ENCODE results near the gene PLCB4. TPM values are rescaled to one million over a fixed set of nuclear protein-coding genes. Genes with fewer than 3 reads are reported as not detected.

The PLCB4 gene
- total RNA-seq, 2 donors from 2014 or later = not detected

DNA sequence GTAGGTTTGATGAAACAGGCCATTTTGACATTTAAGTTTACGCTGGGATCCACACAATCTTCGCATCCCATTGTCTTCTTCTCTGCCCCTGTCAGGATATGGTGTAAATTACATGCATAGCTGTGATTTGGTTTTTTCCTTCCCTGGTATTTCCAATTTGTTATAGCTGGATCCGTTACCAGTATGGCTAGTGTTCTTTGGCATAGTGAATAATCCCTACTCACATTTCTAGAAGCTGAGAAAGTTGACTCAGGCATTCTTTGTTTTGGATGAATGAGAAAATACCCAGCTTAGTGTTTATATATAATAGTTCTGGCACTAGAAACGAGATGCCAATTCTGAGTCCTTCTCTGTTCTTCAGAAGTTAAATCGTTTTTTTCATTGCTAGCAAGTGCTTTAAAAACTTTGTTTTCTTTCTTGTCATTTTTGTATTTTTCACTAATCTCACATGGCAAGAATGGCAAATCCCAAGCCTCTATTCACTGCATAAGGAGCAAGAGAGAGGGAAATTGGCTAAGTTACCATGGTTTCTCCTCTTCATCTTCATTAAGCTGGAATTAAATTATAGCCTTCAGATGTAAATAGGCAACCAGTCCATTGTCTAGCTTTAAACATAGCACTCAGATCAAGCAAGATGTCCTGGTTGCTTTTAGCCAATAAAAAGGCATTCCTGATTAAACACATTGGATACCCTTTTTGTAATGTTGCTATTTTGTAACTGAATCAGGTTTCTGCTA is 353.6 kb downstream of the PLCB4 start:
- H3K4me1 Mint-ChIP-seq (ENCODE audit: low read depth) = no peaks in the 10 kb centered on the region
- H3K9me3 Mint-ChIP-seq = peaks cover 0 to 3% of the 10 kb centered on the region in 2 donors
- ATAC-seq (replicated peaks in 1 of 2) = no peak

DNA sequence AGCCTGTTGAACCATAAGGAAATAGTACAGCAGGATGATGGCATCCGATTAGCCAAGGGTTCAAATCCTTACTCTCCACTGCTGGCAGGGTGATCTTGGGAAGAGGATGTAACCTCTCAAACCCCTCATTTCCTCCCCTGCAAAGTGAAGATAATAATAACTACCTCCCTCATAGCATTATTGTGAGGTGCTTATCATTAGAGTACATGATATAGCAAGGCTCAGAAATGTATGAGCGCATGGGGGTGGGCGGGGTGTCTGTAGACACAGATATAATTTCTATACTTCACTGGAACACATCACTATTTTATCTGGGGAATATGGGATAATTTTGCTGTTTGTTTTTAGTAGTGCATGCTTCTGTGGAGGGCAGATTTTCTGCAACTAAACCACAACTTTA is 355.7 kb downstream of the PLCB4 start:
- Mint-ChIP-seq H3K4me1 (ENCODE audit: low read depth) (no peaks in the 10 kb centered on the region), H3K36me3 (ENCODE audit: insufficient read depth in 2 of 2) (no peaks in the 10 kb centered on the region), H3K27me3 (ENCODE audit: low read depth) (no peaks in the 10 kb centered on the region), H3K27ac (no peak overlapping the region), H3K9me3 (no peaks in the 10 kb centered on the region), H3K4me3 (no peak overlapping the region)
- ATAC-seq (replicated peaks in 1 of 2) (no peak), DNase-seq (no peak)

More for the DNA sequence above, 353.6 kb downstream of the PLCB4 start:
- Mint-ChIP-seq H3K4me3 (no peak overlapping the region), H3K27me3 (ENCODE audit: low read depth) (no peaks in the 10 kb centered on the region), H3K36me3 (ENCODE audit: insufficient read depth in 2 of 2) (no peaks in the 10 kb centered on the region), H3K27ac (no peak overlapping the region)
- DNase-seq = no peak

GRCh38 chr20:9427430-9428291 is 358.8 kb downstream of the PLCB4 start:
- DNase-seq = no peak
- Mint-ChIP-seq H3K4me3 (no peak overlapping the region), H3K4me1 (ENCODE audit: low read depth) (no peaks in the 10 kb centered on the region), H3K27ac (no peak overlapping the region), H3K9me3 (no peaks in the 10 kb centered on the region), H3K36me3 (ENCODE audit: insufficient read depth in 2 of 2) (no peaks in the 10 kb centered on the region), H3K27me3 (ENCODE audit: low read depth) (no peaks in the 10 kb centered on the region)
- no peak for ATAC-seq (replicated peaks in 1 of 2)

GRCh38 chr20:9428292-9428607 is 359.4 kb downstream of the PLCB4 start:
- Mint-ChIP-seq H3K9me3 (no peaks in the 10 kb centered on the region), H3K36me3 (ENCODE audit: insufficient read depth in 2 of 2) (no peaks in the 10 kb centered on the region), H3K4me1 (ENCODE audit: low read depth) (no peaks in the 10 kb centered on the region), H3K27me3 (ENCODE audit: low read depth) (no peaks in the 10 kb centered on the region), H3K27ac (no peak overlapping the region), H3K4me3 (no peak overlapping the region)
- DNase-seq = no peak
- no peak for ATAC-seq (replicated peaks in 1 of 2)

GRCh38 chr20:9439806-9440205 is 370.9 kb downstream of the PLCB4 start:
- Mint-ChIP-seq H3K27ac (no peak overlapping the region), H3K9me3 (peaks cover 13% of the 10 kb centered on the region in 2 donors), H3K36me3 (ENCODE audit: insufficient read depth in 2 of 2) (peaks cover 1 to 2% of the 10 kb centered on the region in 2 donors), H3K4me3 (no peak overlapping the region), H3K27me3 (ENCODE audit: low read depth) (no peaks in the 10 kb centered on the region), H3K4me1 (ENCODE audit: low read depth) (no peaks in the 10 kb centered on the region)
- DNase-seq (no peak), ATAC-seq (replicated peaks in 1 of 2) (no peak)

GRCh38 chr20:9440892-9441291 is 372.0 kb downstream of the PLCB4 start:
- ATAC-seq (replicated peaks in 1 of 2) = no peak
- Mint-ChIP-seq H3K9me3 (peaks cover 13% of the 10 kb centered on the region in 2 donors), H3K4me1 (ENCODE audit: low read depth) (no peaks in the 10 kb centered on the region), H3K36me3 (ENCODE audit: insufficient read depth in 2 of 2) (peaks cover 1 to 2% of the 10 kb centered on the region in 2 donors), H3K27ac (no peak overlapping the region), H3K4me3 (no peak overlapping the region), H3K27me3 (ENCODE audit: low read depth) (no peaks in the 10 kb centered on the region)
- DNase-seq = no peak

DNA sequence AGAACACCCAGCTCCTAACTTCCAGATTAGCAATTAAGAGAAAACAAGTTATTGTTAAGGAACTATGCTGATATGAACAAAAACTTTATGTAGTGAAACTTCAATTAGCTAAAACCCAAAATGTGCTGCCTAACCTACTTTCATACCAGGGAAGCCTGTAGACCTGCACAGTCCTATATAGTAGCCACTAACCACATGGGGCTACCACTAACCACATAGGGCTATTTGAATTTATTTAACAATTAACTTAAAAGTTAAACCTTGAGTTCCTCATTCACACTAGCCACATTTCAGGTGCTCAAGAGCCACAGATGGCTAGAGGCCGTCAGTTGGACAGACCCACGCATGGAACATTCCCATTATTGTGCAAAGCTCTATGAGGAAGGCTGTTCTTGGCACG is 373.1 kb downstream of the PLCB4 start:
- H3K9me3 Mint-ChIP-seq = peaks cover 13% of the 10 kb centered on the region in 2 donors

DNA sequence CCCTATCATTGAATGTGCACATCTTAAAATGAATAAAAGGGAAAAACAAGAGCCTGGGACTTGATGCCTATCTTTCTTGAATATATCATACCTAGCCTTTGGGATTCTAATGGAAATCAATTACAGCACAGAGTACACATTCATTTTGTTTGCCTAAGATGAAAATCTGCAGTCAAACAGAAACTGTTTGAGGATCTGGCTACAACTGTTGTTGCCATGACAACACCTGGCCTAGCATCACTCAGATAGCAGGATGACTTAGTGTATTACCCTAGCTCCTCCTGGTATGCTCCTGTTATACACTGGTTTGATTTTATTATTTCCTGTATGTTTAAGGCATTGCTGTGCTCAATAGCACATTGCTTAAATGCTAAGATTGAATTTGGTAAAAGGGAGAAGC is 374.0 kb downstream of the PLCB4 start:
- Mint-ChIP-seq H3K9me3 (peaks cover 10 to 11% of the 10 kb centered on the region in 2 donors), H3K4me1 (ENCODE audit: low read depth) (no peaks in the 10 kb centered on the region), H3K4me3 (no peak overlapping the region), H3K27me3 (ENCODE audit: low read depth) (no peaks in the 10 kb centered on the region), H3K36me3 (ENCODE audit: insufficient read depth in 2 of 2) (peaks cover 0 to 2% of the 10 kb centered on the region in 2 donors), H3K27ac (no peak overlapping the region)
- peak in 1 of 2 donors; percentile 1 for DNase-seq
- ATAC-seq (replicated peaks in 1 of 2) = peak in 1 of 2 donors; percentile 40

More for the DNA sequence above, 373.1 kb downstream of the PLCB4 start:
- Mint-ChIP-seq H3K36me3 (ENCODE audit: insufficient read depth in 2 of 2) (peaks cover 1 to 2% of the 10 kb centered on the region in 2 donors), H3K4me3 (no peak overlapping the region), H3K27me3 (ENCODE audit: low read depth) (no peaks in the 10 kb centered on the region), H3K27ac (no peak overlapping the region), H3K4me1 (ENCODE audit: low read depth) (no peaks in the 10 kb centered on the region)
- DNase-seq (no peak), ATAC-seq (replicated peaks in 1 of 2) (no peak)

DNA sequence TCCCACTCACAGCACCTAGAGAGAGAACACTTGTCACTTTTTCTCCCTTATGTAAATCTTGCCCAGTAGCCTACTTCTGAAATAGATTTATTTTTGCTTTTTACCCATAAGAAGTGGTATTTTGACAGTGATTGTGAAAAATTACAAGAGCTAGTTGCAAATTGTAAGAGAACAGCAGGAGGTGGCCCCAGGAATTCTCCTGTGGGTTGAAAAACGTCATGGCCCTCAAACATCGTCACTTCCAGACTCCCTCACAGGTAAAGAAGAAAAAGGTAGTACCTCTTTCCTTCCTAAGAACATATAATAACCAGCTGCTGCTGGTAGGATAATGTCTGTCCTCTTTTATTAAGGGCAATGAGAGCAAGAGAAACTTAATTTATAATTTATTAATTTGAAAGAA is 376.0 kb downstream of the PLCB4 start:
- no peak overlapping the region for H3K4me3 Mint-ChIP-seq
- H3K27me3 Mint-ChIP-seq (ENCODE audit: low read depth) = no peaks in the 10 kb centered on the region
- H3K4me1 Mint-ChIP-seq (ENCODE audit: low read depth) = no peaks in the 10 kb centered on the region
- H3K36me3 Mint-ChIP-seq (ENCODE audit: insufficient read depth in 2 of 2) = no peaks in the 10 kb centered on the region
- H3K27ac Mint-ChIP-seq = no peak overlapping the region
- H3K9me3 Mint-ChIP-seq = peaks cover 5% of the 10 kb centered on the region in 2 donors
- ATAC-seq (replicated peaks in 1 of 2) (no peak), DNase-seq (no peak)

DNA sequence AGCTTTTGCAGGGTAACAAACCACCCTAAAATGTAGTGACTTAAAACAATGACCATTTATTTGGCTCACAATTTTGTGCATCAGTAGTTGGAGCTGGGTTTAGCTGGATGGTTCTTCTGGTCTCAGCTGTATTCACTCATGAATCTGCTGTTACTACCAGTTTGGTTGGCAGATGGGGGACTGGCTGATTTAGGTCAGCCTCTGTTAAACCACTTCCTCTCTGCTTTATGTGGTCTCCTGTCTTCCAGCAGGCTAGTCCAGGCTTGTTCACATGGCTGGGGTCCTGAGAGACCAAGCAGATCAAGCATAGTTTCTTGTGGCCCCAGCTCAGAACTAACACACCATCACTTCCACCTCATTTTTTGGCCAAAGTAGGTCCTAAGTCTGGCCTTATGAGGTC is 378.3 kb downstream of the PLCB4 start:
- ATAC-seq (replicated peaks in 1 of 2) (no peak), DNase-seq (no peak)
- Mint-ChIP-seq H3K27ac (no peak overlapping the region), H3K36me3 (ENCODE audit: insufficient read depth in 2 of 2) (no peaks in the 10 kb centered on the region), H3K27me3 (ENCODE audit: low read depth) (no peaks in the 10 kb centered on the region), H3K9me3 (peaks cover 0 to 1% of the 10 kb centered on the region in 2 donors), H3K4me3 (no peak overlapping the region), H3K4me1 (ENCODE audit: low read depth) (no peaks in the 10 kb centered on the region)

- H3K36me3 Mint-ChIP-seq (ENCODE audit: insufficient read depth in 2 of 2) = no peaks in the 10 kb centered on the region
- H3K27me3 Mint-ChIP-seq (ENCODE audit: low read depth) = no peaks in the 10 kb centered on the region
- no peaks in the 10 kb centered on the region for H3K4me1 Mint-ChIP-seq (ENCODE audit: low read depth)
- no peak overlapping the region for H3K27ac Mint-ChIP-seq
- no peak overlapping the region for H3K4me3 Mint-ChIP-seq
- no peak for DNase-seq
- H3K9me3 Mint-ChIP-seq = peaks cover 0 to 1% of the 10 kb centered on the region in 2 donors
- no peak for ATAC-seq (replicated peaks in 1 of 2)
These were observed 384.3 kb downstream of the PLCB4 start for GRCh38 chr20:9453201-9453600.

DNA sequence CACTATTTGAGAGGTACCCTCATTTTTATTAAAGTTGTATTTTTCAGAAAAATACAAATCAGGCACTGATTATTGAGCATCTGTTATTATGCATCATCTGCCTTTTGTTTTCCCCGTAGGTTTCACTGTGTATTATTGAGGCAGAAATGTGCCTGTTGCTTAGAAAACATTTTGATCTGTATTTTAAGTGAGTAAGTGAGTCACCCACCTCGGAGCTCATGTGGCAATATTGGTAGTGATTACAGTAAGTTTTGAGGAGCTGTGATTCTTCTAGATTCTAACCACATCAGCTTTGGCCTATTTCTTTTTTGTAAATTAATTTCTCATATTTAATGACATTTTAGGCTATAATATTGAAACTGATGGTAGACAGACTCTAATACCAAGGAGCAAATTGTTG is 385.9 kb downstream of the PLCB4 start:
- H3K36me3 Mint-ChIP-seq (ENCODE audit: insufficient read depth in 2 of 2) = no peaks in the 10 kb centered on the region
- no peak for ATAC-seq (replicated peaks in 1 of 2)
- H3K4me3 Mint-ChIP-seq = no peak overlapping the region
- peaks cover 0 to 1% of the 10 kb centered on the region in 2 donors for H3K9me3 Mint-ChIP-seq
- no peak overlapping the region for H3K27ac Mint-ChIP-seq
- no peaks in the 10 kb centered on the region for H3K4me1 Mint-ChIP-seq (ENCODE audit: low read depth)
- DNase-seq = no peak
- H3K27me3 Mint-ChIP-seq (ENCODE audit: low read depth) = no peaks in the 10 kb centered on the region

- ATAC-seq (replicated peaks in 1 of 2) (no peak), DNase-seq (no peak)
- Mint-ChIP-seq H3K9me3 (no peaks in the 10 kb centered on the region), H3K36me3 (ENCODE audit: insufficient read depth in 2 of 2) (no peaks in the 10 kb centered on the region), H3K27me3 (ENCODE audit: low read depth) (no peaks in the 10 kb centered on the region), H3K4me1 (ENCODE audit: low read depth) (no peaks in the 10 kb centered on the region), H3K27ac (no peak overlapping the region), H3K4me3 (no peak overlapping the region)
These were observed 388.2 kb downstream of the PLCB4 start for GRCh38 chr20:9457136-9457535.

Measured in activated T-cell treated with anti-CD3 and anti-CD28 coated beads, Interleukin-2, amount 50 U/mL, for 72 hours (primary cell).